Cardiac muscle cell (in vitro differentiated cells and primary cell): Measurements from ENCODE around the gene CALHM3. TPM values are rescaled to one million over a fixed set of nuclear protein-coding genes. Genes with fewer than 3 reads are reported as not detected.

ENCODE experiments used
- DNase-seq, 2 donors: peaks; one replicate each; pipeline versions ENCODE4 v3.0.0 to v3.0.0-alpha.2; 2010 to 2017; ENCODE audit warnings: low read depth in 1 of 2, low spot score in 1 of 2
- H3K27ac ChIP-seq: fragments of 200-600 bp; sonication (generic); 2 replicates; pipeline ENCODE4 v1.5.1; 2016
- H3K27me3 ChIP-seq: fragments of 200-600 bp; sonication (generic); 2 replicates; pipeline ENCODE4 v1.6.0; 2016; ENCODE audit warnings: control low read depth
- H3K36me3 ChIP-seq: fragments of 200-600 bp; sonication (generic); 2 replicates; pipeline ENCODE4 v1.5.1; 2016; ENCODE audit warnings: control low read depth
- H3K4me1 ChIP-seq: fragments of 200-600 bp; sonication (generic); 2 replicates; pipeline ENCODE4 v1.8.1; 2017; ENCODE audit warnings: low read depth, mild to moderate bottlenecking, mixed run types
- H3K4me3 ChIP-seq: fragments of 200-600 bp; sonication (generic); 2 replicates; pipeline ENCODE4 v1.5.1; 2016; ENCODE audit warnings: mild to moderate bottlenecking
- H3K9me3 ChIP-seq: fragments of 200-600 bp; sonication (generic); 2 replicates; pipeline ENCODE4 v1.5.1; 2017; ENCODE audit warnings: low read depth, mild to moderate bottlenecking, control low read depth
- CTCF ChIP-seq: IDR thresholded peaks from 2 replicates; pipeline ENCODE4 v1.5.1; 2012; ENCODE audit warnings: low read depth, mild to moderate bottlenecking, low read length
- polyA plus RNA-seq: library from polyadenylated mRNA; unstranded; fragments of >200 nt; fragmentation: Nextera tagmentation; extraction: Ambion mirVana; gene quantifications from 2 replicates; pipeline ENCODE4 v1.2.1, GENCODE V29; 2016
- total RNA-seq: library from RNA; depleted of rRNA; stranded (reverse); fragments of >200 nt; gene quantifications from 2 replicates; pipeline ENCODE4 v1.2.3, GENCODE V29; 2016

Gene CALHM3
- total and polyA plus RNA-seq, 2 experiments from 2014 or later: not detected

GRCh38 chr10:103441611-103442010 is 37.4 kb downstream of the CALHM3 start:
- H3K9me3 ChIP-seq: no peaks in the 10 kb centered on the region
- H3K36me3 ChIP-seq: peaks cover 60% of the 10 kb centered on the region
- no peaks in the 10 kb centered on the region for H3K27me3 ChIP-seq
- no peak overlapping the region for H3K4me3 ChIP-seq
- H3K27ac ChIP-seq: no peak overlapping the region
- no peak for DNase-seq
- H3K4me1 ChIP-seq: no peaks in the 10 kb centered on the region
- TF ChIP-seq CTCF: no peak

GRCh38 chr10:103441206-103441605 is 37.8 kb downstream of the CALHM3 start:
- H3K27me3 ChIP-seq: no peaks in the 10 kb centered on the region
- no peaks in the 10 kb centered on the region for H3K4me1 ChIP-seq
- H3K36me3 ChIP-seq: peaks cover 63% of the 10 kb centered on the region
- H3K4me3 ChIP-seq: no peak overlapping the region
- DNase-seq: no peak
- H3K27ac ChIP-seq: no peak overlapping the region
- H3K9me3 ChIP-seq: no peaks in the 10 kb centered on the region
- no peak for TF ChIP-seq CTCF

- no peak overlapping the region for H3K27ac ChIP-seq
- H3K36me3 ChIP-seq: peaks cover 64% of the 10 kb centered on the region
- no peak overlapping the region for H3K4me3 ChIP-seq
- no peak for DNase-seq
- no peaks in the 10 kb centered on the region for H3K9me3 ChIP-seq
- no peaks in the 10 kb centered on the region for H3K27me3 ChIP-seq
- H3K4me1 ChIP-seq: no peaks in the 10 kb centered on the region
- no peak for TF ChIP-seq CTCF
These were observed 38.6 kb downstream of the CALHM3 start for GRCh38 chr10:103440416-103440815.

GRCh38 chr10:103439776-103440175 is 39.3 kb downstream of the CALHM3 start:
- peaks cover 61% of the 10 kb centered on the region for H3K36me3 ChIP-seq

GRCh38 chr10:103433858-103434257 is 45.2 kb downstream of the CALHM3 start:
- peaks cover 46% of the 10 kb centered on the region for H3K36me3 ChIP-seq

More at GRCh38 chr10:103439776-103440175, 39.3 kb downstream of the CALHM3 start:
- Histone ChIP-seq H3K4me3 (no peak overlapping the region), H3K27me3 (no peaks in the 10 kb centered on the region), H3K27ac (no peak overlapping the region), H3K9me3 (no peaks in the 10 kb centered on the region), H3K4me1 (no peaks in the 10 kb centered on the region)
- no peak for DNase-seq
- TF ChIP-seq CTCF: no peak

More at GRCh38 chr10:103433858-103434257, 45.2 kb downstream of the CALHM3 start:
- H3K9me3 ChIP-seq: no peaks in the 10 kb centered on the region
- no peaks in the 10 kb centered on the region for H3K27me3 ChIP-seq
- DNase-seq: peak in 1 of 2 donors; percentile 86
- no peak overlapping the region for H3K4me3 ChIP-seq
- H3K4me1 ChIP-seq: no peaks in the 10 kb centered on the region
- H3K27ac ChIP-seq: no peak overlapping the region
- no peak for TF ChIP-seq CTCF
